Uterus (tissue), 4 donors: ENCODE results near the gene ERO1B. TPM values are rescaled to one million over a fixed set of nuclear protein-coding genes. Genes with fewer than 3 reads are reported as not detected.

Source experiments
- DNase-seq, 2 donors: peaks; one replicate each; pipeline ENCODE4 v3.0.0-alpha.2; 2019 to 2020
- H3K27ac ChIP-seq, 2 donors: fragments of 200-600 bp; sonication (generic); 1 replicate in 1 of 2; 2 replicates in 1 of 2; pipeline ENCODE4 v1.5.1; 2016 to 2018
- H3K27me3 ChIP-seq, 2 donors: fragments of 200-600 bp; sonication (generic); one replicate each; pipeline ENCODE4 v1.5.1; 2018 to 2019; ENCODE audit warnings: control low read depth in 1 of 2
- H3K36me3 ChIP-seq, 2 donors: fragments of 200-600 bp; sonication (generic); one replicate each; pipeline ENCODE4 v1.5.1; 2019; ENCODE audit warnings: control low read depth in 1 of 2
- H3K4me1 ChIP-seq, 2 donors: fragments of 200-600 bp; sonication (generic); one replicate each; pipeline ENCODE4 v1.5.1; 2018 to 2019; ENCODE audit warnings: control low read depth in 1 of 2
- H3K4me3 ChIP-seq, 2 donors: fragments of 200-600 bp; sonication (generic); 1 replicate in 1 of 2; 2 replicates in 1 of 2; pipeline ENCODE4 v1.5.1; 2018 to 2019; ENCODE audit warnings: mild to moderate bottlenecking in 1 of 2
- H3K9me3 ChIP-seq, 2 donors: fragments of 200-600 bp; sonication (generic); one replicate each; pipeline ENCODE4 v1.5.1; 2019; ENCODE audit warnings: control low read depth in 1 of 2
- POLR2A ChIP-seq, 2 donors: fragments of 450-650 bp; IDR thresholded peaks; one replicate each; pipeline ENCODE4 v1.6.1; 2016; ENCODE audit warnings: antibody characterized with exemption in 2 of 2, mild to moderate bottlenecking in 1 of 2, moderate library complexity in 1 of 2
- intact Hi-C: fragments of 100-400 bp; cut with DNase I; formaldehyde crosslinking; loops from one replicate; pipeline ENCODE4 v1.15.1; 2023; ENCODE audit warnings: low total_unique reads
- total RNA-seq, 4 donors: library from RNA; depleted of rRNA in 3 of 4; stranded (reverse); fragments of >200 nt in 3 of 4; gene quantifications; one replicate each; pipeline versions ENCODE4 v1.1.0 to v1.2.4, GENCODE V29; 2014 to 2023
- TF ChIP-seq, protein P1 (sequence below), 4 experiments: fragments of 200-600 bp in 2 of 4; fragments of 450-650 bp in 2 of 4; sonication (generic) in 2 of 4; IDR thresholded peaks; one replicate each; pipeline ENCODE4 v1.5.1; 2016 to 2019; ENCODE audit warnings: antibody characterized with exemption in 4 of 4, mild to moderate bottlenecking in 2 of 4, moderate library complexity in 1 of 4
- donor health status: DM: yes; HTN: yes; CAD: no.

ERO1B gene
- total RNA-seq, 4 donors from 2014 or later = 11.5 to 55.8 (median 19.4) TPM

DNA sequence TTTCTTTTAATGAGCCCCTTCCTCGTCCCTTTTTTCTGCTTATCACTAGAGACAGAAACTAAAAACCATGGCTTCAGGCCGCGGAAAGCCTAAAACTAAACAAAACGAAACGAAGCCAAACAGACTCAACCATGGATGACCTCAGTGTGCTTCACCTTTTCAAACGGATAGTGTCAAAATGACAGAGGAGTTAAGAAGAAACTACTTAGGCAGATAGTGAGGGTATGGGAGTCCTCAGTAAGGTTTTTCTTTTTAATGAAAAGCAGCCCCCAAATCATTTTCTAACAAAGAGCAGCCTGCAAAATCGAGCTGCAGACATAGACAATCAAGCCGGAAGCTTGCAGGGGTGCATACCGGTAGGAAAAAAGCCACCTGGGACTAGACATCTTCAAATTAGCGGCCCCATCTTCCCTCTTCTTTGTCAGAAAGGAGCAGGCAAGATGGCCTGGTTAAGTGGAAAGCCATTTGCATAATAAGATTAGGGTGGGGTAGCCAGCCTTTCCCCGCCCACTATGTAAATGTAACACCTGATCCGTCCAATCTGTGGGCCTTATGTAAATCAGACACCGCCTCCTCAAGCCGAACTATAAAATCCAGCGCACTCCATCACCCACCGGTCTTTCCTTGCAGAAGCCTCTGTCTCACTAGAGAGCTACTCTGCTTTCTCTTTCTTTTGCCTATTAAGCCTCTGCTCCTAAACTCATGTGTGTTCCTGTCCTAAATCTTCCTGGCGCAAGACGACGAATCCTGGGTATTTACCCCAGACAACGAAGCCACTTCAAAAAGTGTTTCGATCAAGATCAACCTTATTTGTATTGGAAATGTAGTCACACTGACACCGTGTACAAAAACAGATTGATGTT is 6.2 kb upstream of the ERO1B start:
- intact Hi-C loops = no loop called here
- Histone ChIP-seq H3K4me3 (peak overlapping the region in 1 of 2 donors; percentile 16), H3K36me3 (no peaks in the 10 kb centered on the region), H3K4me1 (no peaks in the 10 kb centered on the region), H3K27me3 (no peaks in the 10 kb centered on the region), H3K27ac (peak overlapping the region in 1 of 2 donors; percentile 51), H3K9me3 (no peaks in the 10 kb centered on the region)
- peak; percentile 56 to 72 for DNase-seq
- TF ChIP-seq POLR2A (IDR thresholded peaks at IDR 0.05) = peak in 1 of 2 donors; percentile 49
- TF ChIP-seq, protein P1, sequence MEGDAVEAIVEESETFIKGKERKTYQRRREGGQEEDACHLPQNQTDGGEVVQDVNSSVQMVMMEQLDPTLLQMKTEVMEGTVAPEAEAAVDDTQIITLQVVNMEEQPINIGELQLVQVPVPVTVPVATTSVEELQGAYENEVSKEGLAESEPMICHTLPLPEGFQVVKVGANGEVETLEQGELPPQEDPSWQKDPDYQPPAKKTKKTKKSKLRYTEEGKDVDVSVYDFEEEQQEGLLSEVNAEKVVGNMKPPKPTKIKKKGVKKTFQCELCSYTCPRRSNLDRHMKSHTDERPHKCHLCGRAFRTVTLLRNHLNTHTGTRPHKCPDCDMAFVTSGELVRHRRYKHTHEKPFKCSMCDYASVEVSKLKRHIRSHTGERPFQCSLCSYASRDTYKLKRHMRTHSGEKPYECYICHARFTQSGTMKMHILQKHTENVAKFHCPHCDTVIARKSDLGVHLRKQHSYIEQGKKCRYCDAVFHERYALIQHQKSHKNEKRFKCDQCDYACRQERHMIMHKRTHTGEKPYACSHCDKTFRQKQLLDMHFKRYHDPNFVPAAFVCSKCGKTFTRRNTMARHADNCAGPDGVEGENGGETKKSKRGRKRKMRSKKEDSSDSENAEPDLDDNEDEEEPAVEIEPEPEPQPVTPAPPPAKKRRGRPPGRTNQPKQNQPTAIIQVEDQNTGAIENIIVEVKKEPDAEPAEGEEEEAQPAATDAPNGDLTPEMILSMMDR (IDR thresholded peaks at IDR 0.05) = no peak

GRCh38 chr1:236287356-236287755 is 5.6 kb upstream of the ERO1B start:
- Histone ChIP-seq H3K9me3 (no peaks in the 10 kb centered on the region), H3K4me3 (peak overlapping the region in 1 of 2 donors; percentile 16), H3K27ac (peak overlapping the region in 1 of 2 donors; percentile 51), H3K4me1 (no peaks in the 10 kb centered on the region), H3K27me3 (no peaks in the 10 kb centered on the region), H3K36me3 (no peaks in the 10 kb centered on the region)
- intact Hi-C loops = no loop called here
- TF ChIP-seq, protein P1 (IDR thresholded peaks at IDR 0.05) = no peak
- no peak for TF ChIP-seq POLR2A (IDR thresholded peaks at IDR 0.05)
- no peak for DNase-seq

DNA sequence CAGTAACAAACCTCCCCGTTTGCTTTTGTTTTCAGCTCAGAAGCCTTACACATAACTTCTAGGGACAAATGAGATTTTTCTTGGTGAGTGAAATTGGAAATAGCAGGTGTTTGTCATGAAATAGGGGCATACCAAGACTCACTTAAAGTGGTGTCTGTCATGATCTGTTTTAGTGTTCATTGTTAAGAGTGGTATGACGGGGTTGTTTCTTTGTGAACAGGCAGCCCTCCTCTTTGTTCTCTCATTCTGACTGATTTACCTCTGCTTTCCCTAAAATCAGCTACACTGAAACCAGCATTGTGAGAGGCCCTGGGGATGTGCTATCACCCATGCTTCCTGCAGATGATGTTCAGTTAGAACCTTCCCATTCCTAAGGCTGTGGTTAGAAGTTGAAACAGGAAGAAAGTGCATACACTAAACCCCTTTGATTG is 2.5 kb upstream of the ERO1B start:
- H3K27me3 ChIP-seq = no peaks in the 10 kb centered on the region
- no peak overlapping the region for H3K27ac ChIP-seq
- H3K4me1 ChIP-seq = no peaks in the 10 kb centered on the region
- H3K9me3 ChIP-seq = no peaks in the 10 kb centered on the region
- no peak for DNase-seq
- TF ChIP-seq, protein P1 (IDR thresholded peaks at IDR 0.05) = no peak
- TF ChIP-seq POLR2A (IDR thresholded peaks at IDR 0.05) = no peak
- no peaks in the 10 kb centered on the region for H3K36me3 ChIP-seq
- no peak overlapping the region for H3K4me3 ChIP-seq
- intact Hi-C loops = no loop called here

GRCh38 chr1:236282719-236283118 is 961 bp upstream of the ERO1B start:
- H3K36me3 ChIP-seq = no peaks in the 10 kb centered on the region
- no peak for DNase-seq
- TF ChIP-seq, protein P1 (IDR thresholded peaks at IDR 0.05) = no peak
- no peak for TF ChIP-seq POLR2A (IDR thresholded peaks at IDR 0.05)
- intact Hi-C loops = no loop called here
- no peak overlapping the region for H3K27ac ChIP-seq
- no peaks in the 10 kb centered on the region for H3K9me3 ChIP-seq
- H3K27me3 ChIP-seq = no peaks in the 10 kb centered on the region
- peak overlapping the region; percentile 82 to 83 for H3K4me3 ChIP-seq
- no peaks in the 10 kb centered on the region for H3K4me1 ChIP-seq

- TF ChIP-seq, protein P1 (IDR thresholded peaks at IDR 0.05) = no peak
- TF ChIP-seq POLR2A (IDR thresholded peaks at IDR 0.05) = no peak
- peak overlapping the region; percentile 22 to 70 for H3K27ac ChIP-seq
- intact Hi-C loops = no loop called here
- H3K4me3 ChIP-seq = peak overlapping the region; percentile 82 to 83
- H3K4me1 ChIP-seq = no peaks in the 10 kb centered on the region
- H3K36me3 ChIP-seq = no peaks in the 10 kb centered on the region
- no peaks in the 10 kb centered on the region for H3K9me3 ChIP-seq
- DNase-seq = no peak
- no peaks in the 10 kb centered on the region for H3K27me3 ChIP-seq
Measured at GRCh38 chr1:236282425-236282716, 613 bp upstream of the ERO1B start.
